Natural killer cell (primary cell): Measurements from ENCODE around the gene CCNDBP1. TPM values are rescaled to one million over a fixed set of nuclear protein-coding genes. Genes with fewer than 3 reads are reported as not detected.
"Not testable (repeated sequence)": the region's sequence is repeated elsewhere in the genome, so short reads cannot be mapped to it uniquely, and the experiment has no call there.

Experiments used
- ATAC-seq, 3 donors: fragments of 150-1000 bp in 2 of 3; fragments of 200-7000 bp in 1 of 3; cut with Tn5 transposase; 1 replicate in 1 of 3; 2 replicates in 2 of 3; pipeline ENCODE4 v1.10.0; 2021; ENCODE audit warnings: mild to moderate bottlenecking in 2 of 3, moderate library complexity in 2 of 3
- DNase-seq, 2 donors: peaks; one replicate each; pipeline versions ENCODE4 v3.0.0 to v3.0.0-alpha.2; 2013 to 2021; ENCODE audit warnings: mixed read lengths in 1 of 2
- H3K27ac ChIP-seq: one replicate; pipeline ENCODE4 v1.5.1; 2013; ENCODE audit warnings: mild to moderate bottlenecking, low read length
- H3K27me3 ChIP-seq: one replicate; pipeline ENCODE4 v1.6.1; 2013; ENCODE audit warnings: low read length; ENCODE audit not compliant: control insufficient read depth, insufficient read depth
- H3K36me3 ChIP-seq: one replicate; pipeline ENCODE4 v1.6.1; 2013; ENCODE audit warnings: low read length; ENCODE audit not compliant: control insufficient read depth, insufficient read depth
- H3K4me1 ChIP-seq: one replicate; pipeline ENCODE4 v1.6.1; 2013; ENCODE audit warnings: low read length; ENCODE audit not compliant: control insufficient read depth, insufficient read depth
- H3K4me3 ChIP-seq: one replicate; pipeline ENCODE4 v1.5.1; 2013; ENCODE audit warnings: low read length
- H3K9me3 ChIP-seq: one replicate; pipeline ENCODE4 v1.6.1; 2013; ENCODE audit warnings: low read length; ENCODE audit not compliant: control insufficient read depth, insufficient read depth
- H3K27ac Mint-ChIP-seq, 2 donors: one replicate each; pipeline ENCODE4 v1.8.0; 2022; ENCODE audit warnings: mild to moderate bottlenecking in 2 of 2, mixed read lengths in 2 of 2, moderate library complexity in 1 of 2
- H3K27me3 Mint-ChIP-seq, 2 donors: one replicate each; pipeline ENCODE4 v1.8.0; 2022; ENCODE audit warnings: low read depth in 2 of 2, mixed read lengths in 2 of 2
- H3K36me3 Mint-ChIP-seq: one replicate; pipeline ENCODE4 v1.8.0; 2022; ENCODE audit warnings: mixed read lengths
- H3K4me1 Mint-ChIP-seq, 2 donors: one replicate each; pipeline ENCODE4 v1.8.0; 2022; ENCODE audit warnings: mixed read lengths in 2 of 2
- H3K4me3 Mint-ChIP-seq: one replicate; pipeline ENCODE4 v1.8.0; 2022; ENCODE audit warnings: mild to moderate bottlenecking, moderate library complexity, mixed read lengths
- H3K9me3 Mint-ChIP-seq, 2 donors: one replicate each; pipeline ENCODE4 v1.8.0; 2022; ENCODE audit warnings: mixed read lengths in 2 of 2
- WGBS: methylation state at CpG from one replicate; pipeline ENCODE4 v1.1.7; 2013; ENCODE audit warnings: missing lambda C conversion rate; ENCODE audit not compliant: insufficient coverage; 5-methylcytosine and 5-hydroxymethylcytosine counted together
- intact Hi-C: fragments of 100-400 bp; cut with micrococcal nuclease; formaldehyde crosslinking; loops from one replicate; pipeline ENCODE4 v1.14.2; 2022
- total RNA-seq, 4 donors: library from RNA; stranded (reverse); fragments of 120-200 nt in 1 of 4; gene quantifications; one replicate each; pipeline versions ENCODE4 v1.2.3 to v1.2.4, GENCODE V29; 2013 to 2022
- TF ChIP-seq, protein P1 (sequence below): fragments of 200-600 bp; IDR thresholded peaks from one replicate; pipeline ENCODE4 v1.8.0; 2022; ENCODE audit warnings: antibody characterized with exemption

The CCNDBP1 gene
- total RNA-seq, 3 donors from 2014 or later (not counting 1 experiment from before 2014, with no cell fraction given) = 120 to 150 (median 129) TPM

- peak overlapping the region in 1 of 2 donors; percentile 14 for H3K27ac Mint-ChIP-seq
- Histone ChIP-seq H3K36me3 (peaks cover 78% of the 10 kb centered on the region), H3K27ac (no peak overlapping the region), H3K4me3 (no peak overlapping the region), H3K27me3 (no peaks in the 10 kb centered on the region), H3K9me3 (peaks cover 4% of the 10 kb centered on the region), H3K4me1 (no peaks in the 10 kb centered on the region)
- H3K4me3 Mint-ChIP-seq = no peak overlapping the region
- TF ChIP-seq, protein P1, sequence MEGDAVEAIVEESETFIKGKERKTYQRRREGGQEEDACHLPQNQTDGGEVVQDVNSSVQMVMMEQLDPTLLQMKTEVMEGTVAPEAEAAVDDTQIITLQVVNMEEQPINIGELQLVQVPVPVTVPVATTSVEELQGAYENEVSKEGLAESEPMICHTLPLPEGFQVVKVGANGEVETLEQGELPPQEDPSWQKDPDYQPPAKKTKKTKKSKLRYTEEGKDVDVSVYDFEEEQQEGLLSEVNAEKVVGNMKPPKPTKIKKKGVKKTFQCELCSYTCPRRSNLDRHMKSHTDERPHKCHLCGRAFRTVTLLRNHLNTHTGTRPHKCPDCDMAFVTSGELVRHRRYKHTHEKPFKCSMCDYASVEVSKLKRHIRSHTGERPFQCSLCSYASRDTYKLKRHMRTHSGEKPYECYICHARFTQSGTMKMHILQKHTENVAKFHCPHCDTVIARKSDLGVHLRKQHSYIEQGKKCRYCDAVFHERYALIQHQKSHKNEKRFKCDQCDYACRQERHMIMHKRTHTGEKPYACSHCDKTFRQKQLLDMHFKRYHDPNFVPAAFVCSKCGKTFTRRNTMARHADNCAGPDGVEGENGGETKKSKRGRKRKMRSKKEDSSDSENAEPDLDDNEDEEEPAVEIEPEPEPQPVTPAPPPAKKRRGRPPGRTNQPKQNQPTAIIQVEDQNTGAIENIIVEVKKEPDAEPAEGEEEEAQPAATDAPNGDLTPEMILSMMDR = no peak
- intact Hi-C loops = no loop called here
- ATAC-seq (no peak), DNase-seq (no peak)
- no CpG with 5 or more reads among the region's 2 CpGs for WGBS
- peaks cover 52% of the 10 kb centered on the region for H3K36me3 Mint-ChIP-seq
- H3K4me1 Mint-ChIP-seq = peaks cover 9 to 10% of the 10 kb centered on the region in 2 donors
- no peaks in the 10 kb centered on the region for H3K27me3 Mint-ChIP-seq
- H3K9me3 Mint-ChIP-seq = no peaks in the 10 kb centered on the region
Observed at GRCh38 chr15:43194795-43195194, 9.6 kb downstream of the CCNDBP1 start.

GRCh38 chr15:43196760-43197548 is 11.8 kb downstream of the CCNDBP1 start:
- Mint-ChIP-seq H3K36me3 (peaks cover 36% of the 10 kb centered on the region), H3K4me1 (peaks cover 5 to 6% of the 10 kb centered on the region in 2 donors), H3K27ac (peak overlapping the region; percentile 1 to 9), H3K4me3 (no peak overlapping the region), H3K9me3 (no peaks in the 10 kb centered on the region), H3K27me3 (no peaks in the 10 kb centered on the region)
- Histone ChIP-seq H3K4me3 (no peak overlapping the region), H3K9me3 (peaks cover 4% of the 10 kb centered on the region), H3K27ac (no peak overlapping the region), H3K27me3 (no peaks in the 10 kb centered on the region), H3K36me3 (peaks cover 56% of the 10 kb centered on the region), H3K4me1 (no peaks in the 10 kb centered on the region)
- ATAC-seq (no peak), DNase-seq (no peak)
- 94% methylated on average over 8 of the region's 10 CpGs for WGBS
- intact Hi-C loops = no loop called here
- TF ChIP-seq, protein P1 = no peak

DNA sequence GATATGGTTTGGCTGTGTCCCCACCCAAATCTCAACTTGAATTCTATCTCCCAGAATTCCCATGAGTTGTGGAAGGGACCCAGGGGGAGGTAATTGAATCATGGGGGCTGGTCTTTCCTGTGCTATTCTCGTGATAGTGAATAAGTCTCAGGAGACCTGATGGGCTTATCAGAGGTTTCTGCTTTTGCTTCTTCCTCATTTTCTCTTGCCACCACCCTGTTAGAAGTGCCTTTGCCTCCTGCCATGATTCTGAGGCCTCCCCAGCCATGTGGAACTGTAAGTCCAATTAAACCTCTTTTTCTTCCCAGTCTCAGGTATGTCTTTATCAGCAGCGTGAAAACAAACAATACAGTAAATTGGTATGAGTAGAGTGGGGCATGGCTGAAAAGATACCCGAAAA is 12.6 kb downstream of the CCNDBP1 start:
- peak overlapping the region; percentile 1 to 9 for H3K27ac Mint-ChIP-seq
- H3K4me3 ChIP-seq, intact Hi-C loops, DNase-seq, ATAC-seq, H3K4me3 Mint-ChIP-seq, H3K27ac ChIP-seq, H3K9me3 Mint-ChIP-seq, H3K4me1 Mint-ChIP-seq, H3K9me3 ChIP-seq, H3K27me3 ChIP-seq, H3K27me3 Mint-ChIP-seq, H3K4me1 ChIP-seq: not testable (repeated sequence)
- WGBS = 91% methylated on average over 3 of the region's 3 CpGs
- peaks cover 48% of the 10 kb centered on the region for H3K36me3 ChIP-seq
- H3K36me3 Mint-ChIP-seq = peaks cover 28% of the 10 kb centered on the region

DNA sequence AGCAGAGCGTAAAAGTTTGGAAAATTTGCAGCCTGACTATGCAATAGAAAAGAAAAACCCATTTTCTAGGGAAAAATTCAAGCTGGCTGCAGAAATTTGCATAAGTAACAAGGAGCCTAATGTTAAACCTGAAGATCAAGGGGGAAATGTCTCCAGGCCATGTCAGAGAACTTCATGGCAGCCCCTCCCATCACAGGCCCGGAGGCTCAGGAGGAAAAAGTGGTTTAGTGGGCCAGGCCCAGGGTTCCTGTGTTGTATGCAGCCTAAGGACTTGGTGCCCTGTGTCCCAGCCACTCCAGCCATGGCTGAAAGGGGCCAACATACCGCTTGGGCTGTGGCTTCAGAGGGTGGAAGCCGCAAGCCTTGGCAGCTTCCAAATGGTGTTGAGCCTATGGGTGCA is 13.4 kb downstream of the CCNDBP1 start:
- H3K27ac Mint-ChIP-seq = peak overlapping the region; percentile 1 to 9
- H3K4me3 Mint-ChIP-seq = not testable (repeated sequence)
- 96% methylated on average over 4 of the region's 4 CpGs for WGBS

More for the DNA sequence above, 13.4 kb downstream of the CCNDBP1 start:
- H3K27ac ChIP-seq, DNase-seq, H3K27me3 Mint-ChIP-seq, H3K4me1 Mint-ChIP-seq, intact Hi-C loops, H3K4me3 ChIP-seq, H3K4me1 ChIP-seq, H3K9me3 ChIP-seq, H3K27me3 ChIP-seq, ATAC-seq, H3K9me3 Mint-ChIP-seq: not testable (repeated sequence)
- H3K36me3 Mint-ChIP-seq = peaks cover 27% of the 10 kb centered on the region
- peaks cover 40% of the 10 kb centered on the region for H3K36me3 ChIP-seq
